HEK293T (cell line): ENCODE measurements around the gene LIPA.

ENCODE experiments used
- CTCF ChIA-PET: fragments of 350-600 bp; formaldehyde crosslinking; extraction: SDS; loops from one replicate; lab custom pipeline; 2021; ENCODE audit warnings: antibody characterized with exemption, inconsistent platforms; lab: Yijun Ruan, JAX
- POLR2A ChIA-PET: fragments of 350-600 bp; formaldehyde crosslinking; extraction: SDS; loops from one replicate; lab custom pipeline; 2020; ENCODE audit warnings: antibody characterized with exemption, inconsistent platforms; lab: Yijun Ruan, JAX
- DNase-seq: peaks from one replicate; pipeline ENCODE4 v3.0.0; 2012; ENCODE audit warnings: mixed read lengths; ENCODE audit errors: extremely low spot score
- ARNT ChIP-seq: fragments of 450-650 bp; IDR thresholded peaks from 2 replicates; pipeline ENCODE4 v1.6.1; 2017; ENCODE audit warnings: mild to moderate bottlenecking
- BHLHE40 ChIP-seq: fragments of 450-650 bp; IDR thresholded peaks from 2 replicates; pipeline ENCODE4 v1.6.1; 2016; ENCODE audit warnings: mild to moderate bottlenecking, moderate library complexity, borderline replicate concordance
- CTBP1 ChIP-seq: fragments of 450-650 bp; IDR thresholded peaks from 2 replicates; pipeline ENCODE4 v1.6.1; 2016; ENCODE audit warnings: borderline replicate concordance
- ELF4 ChIP-seq: fragments of 450-650 bp; IDR thresholded peaks from 2 replicates; pipeline ENCODE4 v1.6.1; 2017; ENCODE audit warnings: antibody characterized with exemption
- FOXA1 ChIP-seq: fragments of 450-650 bp; IDR thresholded peaks from 2 replicates; pipeline ENCODE4 v1.6.1; 2016; ENCODE audit warnings: mild to moderate bottlenecking
- FOXK2 ChIP-seq: fragments of 450-650 bp; IDR thresholded peaks from 2 replicates; pipeline ENCODE4 v1.6.1; 2016; ENCODE audit warnings: mild to moderate bottlenecking
- FOXM1 ChIP-seq: fragments of 450-650 bp; IDR thresholded peaks from 2 replicates; pipeline ENCODE4 v1.6.1; 2017; ENCODE audit warnings: mild to moderate bottlenecking, borderline replicate concordance
- HDGF ChIP-seq: fragments of 450-650 bp; IDR thresholded peaks from 2 replicates; pipeline ENCODE4 v1.6.1; 2017; ENCODE audit warnings: antibody characterized with exemption, borderline replicate concordance
- L3MBTL2 ChIP-seq: fragments of 450-650 bp; conservative IDR thresholded peaks from 2 replicates; pipeline ENCODE4 v1.6.1; 2016; ENCODE audit warnings: mild to moderate bottlenecking
- LEF1 ChIP-seq: fragments of 450-650 bp; IDR thresholded peaks from 2 replicates; pipeline ENCODE4 v1.6.1; 2017; ENCODE audit warnings: mild to moderate bottlenecking, borderline replicate concordance
- NFRKB ChIP-seq: fragments of 450-650 bp; IDR thresholded peaks from 2 replicates; pipeline ENCODE4 v1.6.1; 2016; ENCODE audit warnings: mild to moderate bottlenecking, moderate library complexity
- SP1 ChIP-seq: fragments of 450-650 bp; IDR thresholded peaks from 2 replicates; pipeline ENCODE4 v1.6.1; 2017
- SUZ12 ChIP-seq: fragments of 450-650 bp; IDR thresholded peaks from 2 replicates; pipeline ENCODE4 v1.6.1; 2016; ENCODE audit warnings: mild to moderate bottlenecking
- TARDBP ChIP-seq: fragments of 450-650 bp; IDR thresholded peaks from 2 replicates; pipeline ENCODE4 v1.6.1; 2016
- ZNF384 ChIP-seq: fragments of 450-650 bp; IDR thresholded peaks from 2 replicates; pipeline ENCODE4 v1.6.1; 2016
- TF ChIP-seq, protein P1 (sequence below): fragments of 450-650 bp; IDR thresholded peaks from 2 replicates; pipeline ENCODE4 v1.6.1; 2016

LIPA gene

DNA sequence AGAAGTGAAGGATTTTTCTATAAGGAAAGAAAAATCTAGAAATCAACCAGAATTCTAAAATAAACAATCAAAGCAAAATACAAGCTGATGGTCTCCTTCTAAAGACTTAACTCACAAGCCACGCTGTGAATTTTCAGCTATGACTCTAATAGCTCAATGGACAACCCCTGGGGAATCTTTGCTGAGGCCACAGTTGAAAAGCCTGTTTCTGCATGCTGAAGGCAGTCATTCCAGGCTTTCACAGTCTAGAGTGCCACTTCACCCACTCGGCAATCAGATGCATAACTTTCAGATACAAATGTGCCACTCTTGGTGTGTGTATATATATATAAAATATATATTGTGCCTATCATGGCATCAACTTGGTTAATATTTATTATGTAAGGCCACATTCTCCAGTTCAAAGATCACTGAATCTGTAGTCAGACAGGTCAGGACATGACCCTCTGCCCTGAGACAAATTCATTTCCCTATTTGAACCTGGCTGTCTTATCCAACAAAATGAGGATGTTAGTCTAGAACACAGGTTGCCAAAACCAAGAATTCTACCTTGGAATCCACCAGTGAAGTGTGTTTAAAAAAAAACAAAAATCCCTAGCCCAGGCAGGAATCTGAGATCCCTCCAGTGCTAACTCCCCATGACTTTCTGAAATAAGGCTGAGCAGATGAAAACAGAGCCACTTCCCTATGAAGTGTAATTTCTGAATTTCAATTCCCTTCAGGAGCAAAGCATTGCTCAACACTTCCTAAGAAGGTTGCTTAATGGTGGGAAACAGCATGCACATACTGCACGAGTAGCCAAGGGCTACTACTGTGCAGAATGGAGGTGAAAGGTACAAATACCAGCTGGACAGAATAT, 9.9 kb downstream of the LIPA start:
- ChIA-PET POLR2A (no interaction called here), CTCF (no interaction called here)
- DNase-seq, result no peak
- TF ChIP-seq, protein P1, sequence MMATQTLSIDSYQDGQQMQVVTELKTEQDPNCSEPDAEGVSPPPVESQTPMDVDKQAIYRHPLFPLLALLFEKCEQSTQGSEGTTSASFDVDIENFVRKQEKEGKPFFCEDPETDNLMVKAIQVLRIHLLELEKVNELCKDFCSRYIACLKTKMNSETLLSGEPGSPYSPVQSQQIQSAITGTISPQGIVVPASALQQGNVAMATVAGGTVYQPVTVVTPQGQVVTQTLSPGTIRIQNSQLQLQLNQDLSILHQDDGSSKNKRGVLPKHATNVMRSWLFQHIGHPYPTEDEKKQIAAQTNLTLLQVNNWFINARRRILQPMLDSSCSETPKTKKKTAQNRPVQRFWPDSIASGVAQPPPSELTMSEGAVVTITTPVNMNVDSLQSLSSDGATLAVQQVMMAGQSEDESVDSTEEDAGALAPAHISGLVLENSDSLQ, result no peak
- TF ChIP-seq FOXA1, result no peak
- TF ChIP-seq CTBP1, result no peak
- no peak for TF ChIP-seq ELF4
- no peak for TF ChIP-seq FOXM1
- no peak for TF ChIP-seq ZNF384
- TF ChIP-seq SP1, result no peak

DNA sequence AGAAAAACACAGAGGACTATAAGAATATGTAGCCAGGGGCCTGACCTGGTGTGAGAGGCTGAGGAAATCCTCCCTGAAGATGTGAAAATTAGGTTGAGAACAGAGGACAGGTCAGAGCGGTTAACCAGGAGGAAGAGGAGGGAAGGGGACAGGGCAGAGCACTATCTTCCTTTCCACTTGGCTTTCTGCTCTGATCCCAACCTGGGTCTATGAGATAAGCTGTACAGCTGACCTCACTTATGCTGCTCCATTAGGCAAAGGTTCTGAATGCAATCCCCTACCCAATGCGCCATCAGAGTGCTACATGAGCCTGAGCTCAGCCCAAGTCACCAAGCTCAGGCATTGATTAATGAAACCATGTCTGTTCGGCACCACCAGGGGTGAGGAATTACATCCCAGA, 10.5 kb downstream of the LIPA start:
- ChIA-PET CTCF (no interaction called here), POLR2A (no interaction called here)
- no peak for DNase-seq
- TF ChIP-seq, protein P1, result no peak
- TF ChIP-seq SUZ12, result no peak

DNA sequence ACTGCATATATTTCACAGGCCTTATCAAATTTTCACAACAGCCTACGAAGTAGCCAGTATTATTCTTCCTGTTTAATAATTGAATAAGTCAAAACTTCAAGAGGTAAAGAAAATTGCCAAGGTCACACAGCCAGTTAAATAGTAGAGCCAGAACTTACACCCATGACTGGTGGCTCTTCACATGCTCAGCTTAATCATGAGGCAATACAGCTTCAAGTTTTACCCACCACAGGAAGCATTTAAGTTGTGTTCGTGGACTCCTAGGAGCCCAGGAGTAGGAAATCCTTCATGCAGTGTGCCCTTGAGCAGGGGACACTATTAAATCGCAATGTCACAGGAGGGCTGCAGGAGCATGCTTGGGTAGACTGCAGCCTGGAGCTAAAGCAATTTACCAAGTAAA, 11.1 kb downstream of the LIPA start:
- TF ChIP-seq FOXA1 (no peak), NFRKB (no peak), LEF1 (no peak), FOXK2 (no peak), ZNF384 (no peak), SUZ12 (no peak), HDGF (no peak), L3MBTL2 (no peak), ELF4 (no peak), FOXM1 (no peak), SP1 (no peak), BHLHE40 (no peak), TARDBP (no peak)
- TF ChIP-seq, protein P1, result no peak
- POLR2A ChIA-PET, result no interaction called here

GRCh38 chr10:89238956-89239644, 12.5 kb downstream of the LIPA start:
- TF ChIP-seq, protein P1, result no peak
- TF ChIP-seq HDGF (no peak), SP1 (no peak), FOXK2 (no peak), BHLHE40 (no peak), ARNT (no peak), LEF1 (no peak), NFRKB (no peak), SUZ12 (no peak), FOXM1 (no peak), CTBP1 (no peak), TARDBP (no peak), ELF4 (no peak), L3MBTL2 (no peak), FOXA1 (no peak), ZNF384 (no peak)
- ChIA-PET POLR2A (no interaction called here), CTCF (no interaction called here)
- DNase-seq, result no peak

More for the DNA sequence above, 11.1 kb downstream of the LIPA start:
- no peak for DNase-seq
- CTCF ChIA-PET, result no interaction called here

- no peak for DNase-seq
- ChIA-PET CTCF (no interaction called here), POLR2A (no interaction called here)
- no peak for TF ChIP-seq ELF4
- TF ChIP-seq BHLHE40, result no peak
- TF ChIP-seq L3MBTL2, result no peak
- no peak for TF ChIP-seq LEF1
- no peak for TF ChIP-seq HDGF
- TF ChIP-seq ARNT, result no peak
- TF ChIP-seq FOXK2, result no peak
- TF ChIP-seq NFRKB, result no peak
- TF ChIP-seq SP1, result no peak
- no peak for TF ChIP-seq TARDBP
- TF ChIP-seq, protein P1, result no peak
Observed at GRCh38 chr10:89237849-89238248, 13.7 kb downstream of the LIPA start.
